SK-N-SH treated with all-trans-retinoic acid at 6 μM for 48 hours (cell line): ENCODE data around the gene KIRREL3.

Experiments
- ATAC-seq: fragments of 200-7000 bp; cut with Tn5 transposase; 3 replicates; pipeline ENCODE4 v1.9.1; 2020; ENCODE audit warnings: mild to moderate bottlenecking, moderate library complexity
- CREB5 ChIP-seq: fragments of 250-450 bp; sonication (Bioruptor Pico); IDR thresholded peaks from 2 replicates; pipeline ENCODE4 v1.5.1; 2020; ENCODE audit warnings: low read depth, mild to moderate bottlenecking, moderate library complexity
- ESRRG ChIP-seq: fragments of 250-450 bp; sonication (Bioruptor Pico); IDR thresholded peaks from 2 replicates; pipeline ENCODE4 v1.6.1; 2021; ENCODE audit warnings: mild to moderate bottlenecking
- GLIS3 ChIP-seq: fragments of 250-450 bp; sonication (Bioruptor Pico); IDR thresholded peaks from 2 replicates; pipeline ENCODE4 v1.5.0; 2020; ENCODE audit warnings: mild to moderate bottlenecking, moderate library complexity
- ISL1 ChIP-seq: fragments of 250-450 bp; sonication (Bioruptor Pico); IDR thresholded peaks from 2 replicates; pipeline ENCODE4 v2.1.2; 2022; ENCODE audit warnings: mild to moderate bottlenecking, moderate library complexity
- OSR1 ChIP-seq: fragments of 250-450 bp; sonication (Bioruptor Pico); IDR thresholded peaks from 2 replicates; pipeline ENCODE4 v1.8.0; 2022; ENCODE audit warnings: moderate library complexity, mild to moderate bottlenecking, inconsistent platforms
- PATZ1 ChIP-seq: fragments of 250-450 bp; sonication (Bioruptor Pico); IDR thresholded peaks from 2 replicates; pipeline ENCODE4 v1.8.0; 2020; ENCODE audit warnings: mild to moderate bottlenecking, moderate library complexity, borderline replicate concordance
- PPARA ChIP-seq: fragments of 250-450 bp; sonication (Bioruptor Pico); IDR thresholded peaks from 2 replicates; pipeline ENCODE4 v1.5.0; 2020; ENCODE audit warnings: mild to moderate bottlenecking, borderline replicate concordance
- RARB ChIP-seq: fragments of 250-450 bp; sonication (Bioruptor Pico); IDR thresholded peaks from 2 replicates; pipeline ENCODE4 v1.8.0; 2021; ENCODE audit warnings: mild to moderate bottlenecking, moderate library complexity
- SNAI2 ChIP-seq: fragments of 250-450 bp; sonication (Bioruptor Pico); IDR thresholded peaks from 2 replicates; pipeline ENCODE4 v1.5.0; 2020; ENCODE audit warnings: mild to moderate bottlenecking, moderate library complexity
- TCF4 ChIP-seq: fragments of 250-450 bp; sonication (Bioruptor Pico); IDR thresholded peaks from 2 replicates; pipeline ENCODE4 v1.8.0; 2021; ENCODE audit warnings: mild to moderate bottlenecking, moderate library complexity, borderline replicate concordance
- ZC3H10 ChIP-seq: fragments of 250-450 bp; sonication (Bioruptor Pico); IDR thresholded peaks from 2 replicates; pipeline ENCODE4 v1.5.1; 2021; ENCODE audit warnings: mild to moderate bottlenecking, moderate library complexity
- ZNF565 ChIP-seq: fragments of 450-650 bp; formaldehyde crosslinking; conservative IDR thresholded peaks from 2 replicates; pipeline ENCODE4 v1.5.0; 2020; ENCODE audit warnings: low read depth, mild to moderate bottlenecking, moderate library complexity
- ZNF70 ChIP-seq: fragments of 450-650 bp; formaldehyde crosslinking; IDR thresholded peaks from 2 replicates; pipeline ENCODE4 v1.5.0; 2020; ENCODE audit warnings: mild to moderate bottlenecking, moderate library complexity
- TF ChIP-seq, protein P1 (sequence below): fragments of 250-450 bp; sonication (Bioruptor Pico); IDR thresholded peaks from 2 replicates; pipeline ENCODE4 v1.5.1; 2021; ENCODE audit warnings: mild to moderate bottlenecking, moderate library complexity
- TF ChIP-seq, protein P2 (sequence below): fragments of 250-450 bp; sonication (Bioruptor Pico); IDR thresholded peaks from 2 replicates; pipeline ENCODE4 v1.5.0; 2020; ENCODE audit warnings: mild to moderate bottlenecking, moderate library complexity
- TF ChIP-seq, protein P3 (sequence below): fragments of 250-450 bp; sonication (Bioruptor Pico); IDR thresholded peaks from 2 replicates; pipeline ENCODE4 v1.8.0; 2021; ENCODE audit warnings: low read depth, mild to moderate bottlenecking, moderate library complexity, borderline replicate concordance

Gene KIRREL3

GRCh38 chr11:127000981-127001380, 411 bp upstream of the KIRREL3 start:
- ATAC-seq, result no peak; the same call in 2 of the 3 replicates
- TF ChIP-seq PPARA (CRISPR knock-in tag), result no peak
- no peak for TF ChIP-seq ZC3H10 (CRISPR knock-in tag)
- TF ChIP-seq RARB (CRISPR knock-in tag), result no peak
- TF ChIP-seq OSR1 (CRISPR knock-in tag), result no peak
- TF ChIP-seq, protein P1, sequence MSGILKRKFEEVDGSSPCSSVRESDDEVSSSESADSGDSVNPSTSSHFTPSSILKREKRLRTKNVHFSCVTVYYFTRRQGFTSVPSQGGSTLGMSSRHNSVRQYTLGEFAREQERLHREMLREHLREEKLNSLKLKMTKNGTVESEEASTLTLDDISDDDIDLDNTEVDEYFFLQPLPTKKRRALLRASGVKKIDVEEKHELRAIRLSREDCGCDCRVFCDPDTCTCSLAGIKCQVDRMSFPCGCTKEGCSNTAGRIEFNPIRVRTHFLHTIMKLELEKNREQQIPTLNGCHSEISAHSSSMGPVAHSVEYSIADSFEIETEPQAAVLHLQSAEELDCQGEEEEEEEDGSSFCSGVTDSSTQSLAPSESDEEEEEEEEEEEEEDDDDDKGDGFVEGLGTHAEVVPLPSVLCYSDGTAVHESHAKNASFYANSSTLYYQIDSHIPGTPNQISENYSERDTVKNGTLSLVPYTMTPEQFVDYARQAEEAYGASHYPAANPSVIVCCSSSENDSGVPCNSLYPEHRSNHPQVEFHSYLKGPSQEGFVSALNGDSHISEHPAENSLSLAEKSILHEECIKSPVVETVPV (CRISPR knock-in tag), result no peak
- TF ChIP-seq, protein P2, sequence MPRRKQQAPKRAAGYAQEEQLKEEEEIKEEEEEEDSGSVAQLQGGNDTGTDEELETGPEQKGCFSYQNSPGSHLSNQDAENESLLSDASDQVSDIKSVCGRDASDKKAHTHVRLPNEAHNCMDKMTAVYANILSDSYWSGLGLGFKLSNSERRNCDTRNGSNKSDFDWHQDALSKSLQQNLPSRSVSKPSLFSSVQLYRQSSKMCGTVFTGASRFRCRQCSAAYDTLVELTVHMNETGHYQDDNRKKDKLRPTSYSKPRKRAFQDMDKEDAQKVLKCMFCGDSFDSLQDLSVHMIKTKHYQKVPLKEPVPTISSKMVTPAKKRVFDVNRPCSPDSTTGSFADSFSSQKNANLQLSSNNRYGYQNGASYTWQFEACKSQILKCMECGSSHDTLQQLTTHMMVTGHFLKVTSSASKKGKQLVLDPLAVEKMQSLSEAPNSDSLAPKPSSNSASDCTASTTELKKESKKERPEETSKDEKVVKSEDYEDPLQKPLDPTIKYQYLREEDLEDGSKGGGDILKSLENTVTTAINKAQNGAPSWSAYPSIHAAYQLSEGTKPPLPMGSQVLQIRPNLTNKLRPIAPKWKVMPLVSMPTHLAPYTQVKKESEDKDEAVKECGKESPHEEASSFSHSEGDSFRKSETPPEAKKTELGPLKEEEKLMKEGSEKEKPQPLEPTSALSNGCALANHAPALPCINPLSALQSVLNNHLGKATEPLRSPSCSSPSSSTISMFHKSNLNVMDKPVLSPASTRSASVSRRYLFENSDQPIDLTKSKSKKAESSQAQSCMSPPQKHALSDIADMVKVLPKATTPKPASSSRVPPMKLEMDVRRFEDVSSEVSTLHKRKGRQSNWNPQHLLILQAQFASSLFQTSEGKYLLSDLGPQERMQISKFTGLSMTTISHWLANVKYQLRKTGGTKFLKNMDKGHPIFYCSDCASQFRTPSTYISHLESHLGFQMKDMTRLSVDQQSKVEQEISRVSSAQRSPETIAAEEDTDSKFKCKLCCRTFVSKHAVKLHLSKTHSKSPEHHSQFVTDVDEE, result no peak
- TF ChIP-seq TCF4 (CRISPR knock-in tag), result no peak
- TF ChIP-seq, protein P3, sequence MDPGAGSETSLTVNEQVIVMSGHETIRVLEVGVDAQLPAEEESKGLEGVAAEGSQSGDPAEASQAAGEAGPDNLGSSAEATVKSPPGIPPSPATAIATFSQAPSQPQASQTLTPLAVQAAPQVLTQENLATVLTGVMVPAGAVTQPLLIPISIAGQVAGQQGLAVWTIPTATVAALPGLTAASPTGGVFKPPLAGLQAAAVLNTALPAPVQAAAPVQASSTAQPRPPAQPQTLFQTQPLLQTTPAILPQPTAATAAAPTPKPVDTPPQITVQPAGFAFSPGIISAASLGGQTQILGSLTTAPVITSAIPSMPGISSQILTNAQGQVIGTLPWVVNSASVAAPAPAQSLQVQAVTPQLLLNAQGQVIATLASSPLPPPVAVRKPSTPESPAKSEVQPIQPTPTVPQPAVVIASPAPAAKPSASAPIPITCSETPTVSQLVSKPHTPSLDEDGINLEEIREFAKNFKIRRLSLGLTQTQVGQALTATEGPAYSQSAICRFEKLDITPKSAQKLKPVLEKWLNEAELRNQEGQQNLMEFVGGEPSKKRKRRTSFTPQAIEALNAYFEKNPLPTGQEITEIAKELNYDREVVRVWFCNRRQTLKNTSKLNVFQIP (CRISPR knock-in tag), result no peak
- TF ChIP-seq, all 23 proteins: peak for 0

DNA sequence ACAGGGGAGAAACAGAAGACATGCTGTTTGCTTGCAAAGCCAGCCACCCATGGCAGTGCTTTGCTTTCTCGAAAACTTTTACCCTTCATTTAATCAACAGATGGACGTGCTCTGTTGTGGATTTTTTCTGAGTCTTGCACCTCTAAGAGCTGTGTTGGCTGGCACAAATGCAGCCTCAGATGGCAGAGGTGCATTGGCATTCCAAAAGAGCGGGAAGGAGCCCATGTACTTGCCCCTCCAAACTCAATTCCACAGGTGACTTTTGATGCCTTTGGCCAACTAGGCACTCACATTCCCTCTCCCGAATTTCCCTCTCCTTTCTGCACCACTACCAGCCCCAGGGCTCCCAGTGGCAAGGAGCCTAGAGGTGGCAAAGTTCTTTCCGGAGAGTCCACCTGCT, 1.2 kb downstream of the KIRREL3 start:
- no peak for TF ChIP-seq ESRRG (CRISPR knock-in tag)
- TF ChIP-seq ZC3H10 (CRISPR knock-in tag), result no peak
- TF ChIP-seq, protein P3 (CRISPR knock-in tag), result no peak
- no peak for TF ChIP-seq SNAI2
- TF ChIP-seq CREB5 (CRISPR knock-in tag), result no peak
- TF ChIP-seq, protein P1 (CRISPR knock-in tag), result no peak
- no peak for TF ChIP-seq GLIS3 (CRISPR knock-in tag)
- TF ChIP-seq PATZ1 (CRISPR knock-in tag), result no peak
- TF ChIP-seq, protein P2, result no peak
- TF ChIP-seq OSR1 (CRISPR knock-in tag), result no peak
- no peak for TF ChIP-seq ZNF70 (CRISPR knock-in tag)
- no peak for TF ChIP-seq ZNF565
- no peak for TF ChIP-seq ISL1 (CRISPR knock-in tag)
- no peak for ATAC-seq
